ENCODE data around the gene ALOX5. TPM values are rescaled to one million over a fixed set of nuclear protein-coding genes. Genes with fewer than 3 reads are reported as not detected.

The ALOX5 gene
- total and polyA plus RNA-seq, 5 experiments from 2014 or later = 0.29 to 12.7 (median 1.8) TPM

GRCh38 chr10:45454859-45455258 is 80.8 kb downstream of the ALOX5 start:
- Mint-ChIP-seq H3K27ac (peak overlapping the region in 8 of 10 donors; percentile 23 to 85 (median 61)), H3K9me3 (no peaks in the 10 kb centered on the region), H3K36me3 (peaks cover 6 to 47% (median 15%) of the 10 kb centered on the region in 3 donors), H3K4me1 (peaks cover 8 to 29% (median 13%) of the 10 kb centered on the region in 4 donors), H3K27me3 (no peaks in the 10 kb centered on the region), H3K4me3 (no peak overlapping the region)
- no peak for DNase-seq
- no peak for ATAC-seq
- POLR2A ChIA-PET = interaction anchor here (0.5 kb wide), 1 partner anchor 154 kb away, joined by 5 read pairs; no protein-coding TSS in a partner anchor

GRCh38 chr10:45456233-45456632 is 82.2 kb downstream of the ALOX5 start:
- Mint-ChIP-seq H3K27ac (peak overlapping the region in 1 of 10 donors; percentile 68), H3K4me1 (peaks cover 8 to 43% (median 12%) of the 10 kb centered on the region in 4 donors), H3K4me3 (no peak overlapping the region), H3K36me3 (peaks cover 6 to 59% (median 21%) of the 10 kb centered on the region in 3 donors), H3K9me3 (no peaks in the 10 kb centered on the region), H3K27me3 (no peaks in the 10 kb centered on the region)
- ATAC-seq (no peak), DNase-seq (no peak)
- POLR2A ChIA-PET = no interaction called here

GRCh38 chr10:45456822-45457221 is 82.8 kb downstream of the ALOX5 start:
- H3K4me1 Mint-ChIP-seq = peaks cover 5 to 47% (median 11%) of the 10 kb centered on the region in 4 donors
- no peak for DNase-seq

GRCh38 chr10:45457487-45457886 is 83.5 kb downstream of the ALOX5 start:
- DNase-seq = no peak
- ATAC-seq = no peak
- no peaks in the 10 kb centered on the region for H3K9me3 Mint-ChIP-seq
- peaks cover 5 to 54% (median 13%) of the 10 kb centered on the region in 4 donors for H3K4me1 Mint-ChIP-seq
- no peak overlapping the region for H3K4me3 Mint-ChIP-seq
- peak overlapping the region in 1 of 10 donors; percentile 2 for H3K27ac Mint-ChIP-seq
- H3K27me3 Mint-ChIP-seq = no peaks in the 10 kb centered on the region
- H3K36me3 Mint-ChIP-seq = peaks cover 11 to 70% (median 28%) of the 10 kb centered on the region in 3 donors
- POLR2A ChIA-PET = no interaction called here

More at GRCh38 chr10:45456822-45457221, 82.8 kb downstream of the ALOX5 start:
- POLR2A ChIA-PET = no interaction called here
- H3K27me3 Mint-ChIP-seq = no peaks in the 10 kb centered on the region
- H3K27ac Mint-ChIP-seq = no peak overlapping the region
- no peaks in the 10 kb centered on the region for H3K9me3 Mint-ChIP-seq
- no peak for ATAC-seq
- H3K36me3 Mint-ChIP-seq = peaks cover 6 to 65% (median 24%) of the 10 kb centered on the region in 3 donors
- H3K4me3 Mint-ChIP-seq = no peak overlapping the region

GRCh38 chr10:45460235-45460878 is 86.3 kb downstream of the ALOX5 start:
- Mint-ChIP-seq H3K4me1 (peaks cover 4 to 68% (median 17%) of the 10 kb centered on the region in 4 donors), H3K27ac (peak overlapping the region in 4 of 10 donors; percentile 10 to 74 (median 54)), H3K36me3 (peaks cover 11 to 73% (median 29%) of the 10 kb centered on the region in 3 donors), H3K4me3 (peak overlapping the region in 1 of 10 donors; percentile 67), H3K27me3 (no peaks in the 10 kb centered on the region), H3K9me3 (no peaks in the 10 kb centered on the region)
- no peak for ATAC-seq
- POLR2A ChIA-PET = no interaction called here
- DNase-seq = no peak

- no peak for DNase-seq
- peak overlapping the region in 2 of 10 donors; percentile 44 to 74 for H3K27ac Mint-ChIP-seq
- no peaks in the 10 kb centered on the region for H3K9me3 Mint-ChIP-seq
- H3K36me3 Mint-ChIP-seq = peaks cover 11 to 66% (median 29%) of the 10 kb centered on the region in 3 donors
- POLR2A ChIA-PET = no interaction called here
- H3K4me3 Mint-ChIP-seq = peak overlapping the region in 1 of 10 donors; percentile 67
- ATAC-seq = no peak
- H3K27me3 Mint-ChIP-seq = no peaks in the 10 kb centered on the region
- H3K4me1 Mint-ChIP-seq = peaks cover 9 to 68% (median 18%) of the 10 kb centered on the region in 4 donors
Observed at GRCh38 chr10:45461034-45461433, 87.0 kb downstream of the ALOX5 start.

- H3K36me3 Mint-ChIP-seq = peaks cover 4 to 45% (median 25%) of the 10 kb centered on the region in 3 donors
- no peaks in the 10 kb centered on the region for H3K9me3 Mint-ChIP-seq
- H3K27me3 Mint-ChIP-seq = no peaks in the 10 kb centered on the region
- ATAC-seq (no peak), DNase-seq (no peak)
- H3K27ac Mint-ChIP-seq = no peak overlapping the region
- no peak overlapping the region for H3K4me3 Mint-ChIP-seq
- H3K4me1 Mint-ChIP-seq = peaks cover 11 to 78% (median 29%) of the 10 kb centered on the region in 4 donors
- POLR2A ChIA-PET = no interaction called here
Observed at GRCh38 chr10:45463244-45464116, 89.5 kb downstream of the ALOX5 start.

GRCh38 chr10:45464958-45465567 is 91.0 kb downstream of the ALOX5 start:
- H3K36me3 Mint-ChIP-seq = peaks cover 4 to 30% (median 13%) of the 10 kb centered on the region in 3 donors
- POLR2A ChIA-PET = interaction anchor here (0.7 to 1.3 kb wide), 2 partner anchors 184 to 208 kb away, joined by 3 to 5 read pairs; partner anchors contain the start of gene ZFAND4
- H3K27me3 Mint-ChIP-seq = no peaks in the 10 kb centered on the region
- ATAC-seq = peak; percentile 96 to 97
- peak overlapping the region in 8 of 10 donors; percentile 13 to 83 (median 60) for H3K27ac Mint-ChIP-seq
- H3K9me3 Mint-ChIP-seq = no peaks in the 10 kb centered on the region
- peaks cover 15 to 77% (median 40%) of the 10 kb centered on the region in 4 donors for H3K4me1 Mint-ChIP-seq
- peak; percentile 50 to 83 (median 74) for DNase-seq
- H3K4me3 Mint-ChIP-seq = no peak overlapping the region

- POLR2A ChIA-PET = no interaction called here
- Mint-ChIP-seq H3K4me3 (no peak overlapping the region), H3K27ac (peak overlapping the region in 4 of 10 donors; percentile 19 to 76 (median 52)), H3K9me3 (no peaks in the 10 kb centered on the region), H3K36me3 (peaks cover 4 to 14% (median 6%) of the 10 kb centered on the region in 3 donors), H3K27me3 (no peaks in the 10 kb centered on the region), H3K4me1 (peaks cover 25 to 75% (median 54%) of the 10 kb centered on the region in 4 donors)
- no peak for DNase-seq
- ATAC-seq = no peak
Observed at GRCh38 chr10:45466784-45467183, 92.8 kb downstream of the ALOX5 start.

GRCh38 chr10:45468079-45468478 is 94.1 kb downstream of the ALOX5 start:
- Mint-ChIP-seq H3K27ac (peak overlapping the region in 8 of 10 donors; percentile 12 to 85 (median 66)), H3K4me3 (no peak overlapping the region), H3K9me3 (no peaks in the 10 kb centered on the region), H3K36me3 (peaks cover 0 to 4% (median 0%) of the 10 kb centered on the region in 3 donors), H3K4me1 (peaks cover 29 to 71% (median 60%) of the 10 kb centered on the region in 4 donors), H3K27me3 (no peaks in the 10 kb centered on the region)
- ATAC-seq = no peak
- DNase-seq = no peak
- POLR2A ChIA-PET = no interaction called here

GRCh38 chr10:45470098-45471012 is 96.3 kb downstream of the ALOX5 start:
- Mint-ChIP-seq H3K27ac (peak overlapping the region; percentile 83 to 96 (median 92)), H3K4me1 (peaks cover 28 to 61% (median 53%) of the 10 kb centered on the region in 4 donors), H3K36me3 (no peaks in the 10 kb centered on the region), H3K9me3 (peaks cover 0 to 2% (median 0%) of the 10 kb centered on the region in 9 donors), H3K4me3 (peak overlapping the region; percentile 13 to 80 (median 58)), H3K27me3 (no peaks in the 10 kb centered on the region)
- ATAC-seq (peak; percentile 98 to 99), DNase-seq (peak; percentile 40 to 87 (median 68))
- POLR2A ChIA-PET = interaction anchor here (1.0 to 1.3 kb wide), 2 partner anchors 8 to 50 kb away, joined by 3 to 4 read pairs; no protein-coding TSS in a partner anchor

Data from naive thymus-derived CD8-positive, alpha-beta T cell (primary cell).